CD4-positive, alpha-beta T cell treated with Interleukin-15 for 4 hours (primary cell): ENCODE measurements around the gene ACTR8.

Experiments
- DNase-seq: peaks from one replicate; pipeline ENCODE4 v3.0.0-alpha.2; 2020; ENCODE audit warnings: low spot score

ACTR8 gene

DNA sequence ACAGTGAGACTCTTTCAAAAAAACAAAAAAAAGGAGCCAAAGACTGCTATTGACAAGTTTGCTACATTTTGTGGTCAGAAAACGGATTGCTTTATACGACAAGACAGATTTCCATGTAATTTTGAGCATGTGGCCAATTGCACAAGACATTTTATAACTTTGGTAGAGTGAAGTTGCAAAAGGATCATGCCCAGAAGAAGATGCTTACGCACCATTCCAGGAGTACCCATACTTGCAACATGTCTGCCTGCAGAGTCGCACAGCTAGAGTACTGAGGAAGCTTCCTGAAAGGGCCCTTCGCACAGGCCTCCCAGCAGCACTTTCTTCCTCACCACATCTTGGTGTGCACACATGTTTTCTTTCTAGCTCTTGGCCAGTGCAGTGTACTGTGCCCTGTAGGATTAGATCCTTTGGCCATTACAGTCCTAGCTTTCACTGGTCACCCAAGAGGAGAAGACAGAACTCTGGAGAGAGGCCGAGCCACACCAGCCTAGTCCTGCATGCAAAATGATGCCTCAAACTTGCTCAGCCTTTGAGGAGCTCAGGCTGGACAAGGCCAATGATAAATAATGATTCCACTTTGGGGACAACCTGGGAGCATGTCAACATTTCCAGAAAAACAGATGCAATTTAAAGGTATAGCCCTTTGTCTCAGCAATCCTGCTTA is 47.4 kb downstream of the ACTR8 start:
- no peak for DNase-seq

DNA sequence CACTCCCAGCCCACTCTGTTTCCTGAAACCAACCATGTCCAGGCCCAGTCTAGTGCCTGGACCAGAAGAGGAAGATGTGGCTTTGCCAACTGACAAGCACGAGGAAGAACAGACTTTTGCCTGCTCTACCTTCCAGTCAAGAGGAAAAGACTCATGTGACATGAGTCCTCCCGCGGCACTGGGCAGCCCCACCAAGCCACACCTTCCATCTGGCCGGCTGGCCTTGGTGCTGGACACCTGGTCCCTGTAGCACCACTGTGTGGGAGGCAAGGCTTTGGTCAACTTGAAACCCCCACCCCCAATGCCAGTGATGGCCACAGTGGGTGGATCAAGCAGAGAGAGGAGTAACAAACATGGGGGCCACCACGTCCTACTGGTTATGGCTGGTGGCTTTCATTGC is 48.3 kb downstream of the ACTR8 start:
- no peak for DNase-seq

DNA sequence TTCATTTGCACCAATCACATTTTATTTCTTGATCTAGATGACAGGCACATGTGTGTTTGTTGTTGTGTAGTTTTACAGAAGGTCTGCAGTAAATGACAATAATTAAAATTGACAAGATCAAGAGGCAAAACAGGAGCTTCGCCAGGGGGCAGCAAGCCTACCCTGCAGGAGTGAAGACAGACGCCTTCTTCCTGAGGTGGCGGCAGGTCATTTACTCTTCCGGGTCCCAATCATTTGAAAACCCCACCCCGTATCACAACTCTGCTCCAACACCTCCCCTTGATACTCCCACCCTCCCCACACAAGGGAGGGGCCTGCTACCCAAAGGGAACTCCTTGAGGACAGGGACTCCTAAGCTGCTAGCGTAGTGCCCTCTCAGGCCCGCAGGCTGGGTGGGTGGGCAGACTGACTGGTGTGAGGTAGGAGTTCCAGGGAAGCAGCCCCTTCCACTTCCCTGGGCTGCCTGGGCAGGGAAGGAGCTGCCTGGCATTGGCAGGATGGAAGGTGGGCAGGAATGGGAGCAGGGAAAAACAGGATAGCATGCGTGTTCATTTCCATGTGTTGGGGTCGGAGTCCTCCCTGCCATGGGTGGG is 48.8 kb downstream of the ACTR8 start:
- DNase-seq = no peak

DNA sequence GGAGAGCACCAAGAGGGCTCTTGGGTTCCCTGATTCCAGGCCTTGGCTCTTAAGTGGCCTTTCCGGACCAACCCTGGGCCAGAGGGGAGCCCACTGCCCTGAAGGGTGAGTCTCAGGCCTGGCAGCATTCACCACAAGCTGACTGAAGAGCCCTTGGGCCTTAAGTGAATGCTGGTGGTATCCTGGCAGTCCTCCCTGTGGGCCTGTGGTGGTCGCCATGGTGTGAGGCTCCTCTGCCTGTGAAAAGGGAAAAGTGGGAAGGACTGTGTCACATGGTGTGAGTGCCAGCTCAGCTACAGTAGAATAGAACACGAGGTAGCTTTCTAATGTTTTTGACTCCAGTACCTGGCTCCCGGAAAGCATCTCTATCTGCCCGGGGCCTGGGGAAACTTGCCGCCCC is 51.0 kb downstream of the ACTR8 start:
- DNase-seq = no peak

DNA sequence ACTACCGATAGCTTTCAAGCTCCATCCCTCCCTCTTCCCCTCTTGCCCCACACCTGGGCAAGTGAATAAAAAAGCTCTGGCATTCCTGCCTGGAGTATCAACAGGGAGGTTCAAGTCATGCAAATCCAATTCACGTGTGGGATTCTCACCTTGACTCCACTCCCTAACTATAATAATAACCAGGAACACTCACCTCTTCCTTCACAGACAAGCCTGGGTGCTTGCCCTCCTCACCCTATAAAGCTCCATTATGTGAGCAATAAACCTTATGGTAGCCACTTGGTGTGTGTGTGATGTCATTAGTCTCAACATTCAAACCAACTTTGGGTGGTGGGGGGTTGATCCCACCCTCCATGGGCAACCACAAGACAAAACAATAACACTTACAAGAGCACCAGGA is 52.3 kb downstream of the ACTR8 start:
- no peak for DNase-seq

GRCh38 chr3:53828581-53828980 is 53.4 kb downstream of the ACTR8 start:
- DNase-seq = no peak

DNA sequence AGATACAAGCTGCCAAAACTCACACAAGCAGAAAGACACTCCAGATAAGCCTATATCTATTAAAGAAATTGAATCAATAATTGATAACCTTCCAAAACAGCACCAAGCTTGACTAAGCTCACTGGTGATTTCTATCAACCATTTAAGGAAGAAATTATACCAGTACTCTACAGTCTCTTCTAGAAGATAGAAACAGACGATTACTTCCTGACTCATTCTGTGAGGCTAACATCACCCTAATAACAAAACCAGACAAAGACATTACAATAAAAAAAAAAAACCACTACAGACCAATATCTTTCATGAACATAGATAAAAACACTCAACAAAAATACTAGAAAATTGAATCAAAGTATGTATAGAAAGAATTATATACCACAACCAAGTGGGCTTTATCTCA is 55.9 kb downstream of the ACTR8 start:
- no peak for DNase-seq

GRCh38 chr3:53824795-53825194 is 57.2 kb downstream of the ACTR8 start:
- DNase-seq = no peak

- no peak for DNase-seq
Observed at GRCh38 chr3:53823956-53824657, 57.8 kb downstream of the ACTR8 start.

- no peak for DNase-seq
Observed at GRCh38 chr3:53823026-53823955, 58.7 kb downstream of the ACTR8 start.

- DNase-seq = no peak
Observed at GRCh38 chr3:53822331-53822741, 59.6 kb downstream of the ACTR8 start.

GRCh38 chr3:53821631-53822121 is 60.3 kb downstream of the ACTR8 start:
- no peak for DNase-seq

DNA sequence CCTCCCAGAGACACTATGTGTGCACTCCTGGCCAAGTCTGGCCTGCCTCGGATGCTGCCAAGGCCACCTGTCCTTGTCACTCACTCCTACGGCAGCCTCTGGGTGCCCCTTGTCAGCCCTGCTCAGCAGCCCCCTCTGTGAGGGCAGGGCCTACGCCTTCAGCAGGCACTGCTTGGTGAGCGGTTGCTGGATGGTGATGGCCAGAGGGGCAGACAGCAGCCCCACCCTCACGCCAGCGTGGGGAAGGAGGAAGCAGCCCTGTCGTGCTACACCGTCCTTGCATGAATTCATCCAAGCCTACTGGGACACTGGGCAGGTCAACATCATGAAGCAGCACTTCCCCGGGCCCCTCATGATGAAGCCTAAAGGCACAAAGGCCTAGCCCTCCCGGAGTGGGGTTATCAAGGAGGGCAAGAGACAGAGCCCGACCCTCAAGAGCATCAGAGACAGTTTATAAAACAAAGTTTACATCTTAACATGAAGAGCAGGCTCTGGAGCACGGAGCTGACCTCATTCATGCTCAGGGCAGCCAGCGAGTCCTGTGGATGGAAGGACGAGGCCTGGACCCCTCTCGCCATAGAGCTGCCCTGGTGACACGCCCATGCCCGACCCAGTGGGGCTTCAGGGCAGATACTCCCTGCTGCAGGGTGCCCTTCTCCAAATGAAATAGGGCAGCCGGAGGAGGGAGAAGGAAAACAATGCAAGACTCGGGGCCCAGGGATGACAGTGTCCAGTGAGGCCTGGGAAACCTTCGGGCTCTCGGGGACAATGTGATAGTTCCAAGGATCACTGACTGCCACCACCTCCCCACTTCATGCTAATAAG is 61.0 kb downstream of the ACTR8 start:
- no peak for DNase-seq

DNA sequence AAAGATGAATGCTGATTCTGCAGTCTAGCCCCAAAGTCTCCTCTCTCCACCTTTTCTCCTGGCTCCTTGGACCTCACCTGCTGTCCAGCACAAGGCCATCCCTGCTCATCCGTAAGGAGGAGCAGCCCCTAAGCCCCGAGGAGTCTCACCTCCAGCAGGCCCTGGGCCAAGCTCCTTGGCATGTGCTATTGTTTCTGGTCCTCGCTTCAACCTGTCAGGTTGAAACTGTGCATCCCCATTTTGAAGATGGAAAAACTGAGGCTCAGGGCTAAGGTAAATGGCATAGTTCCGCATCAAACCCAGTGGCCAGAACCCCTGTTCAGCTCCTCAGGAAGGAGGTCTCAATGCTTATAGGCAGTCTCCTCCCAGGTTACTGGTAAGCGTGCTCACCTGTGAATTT is 61.9 kb downstream of the ACTR8 start:
- no peak for DNase-seq

- DNase-seq = no peak
Observed at GRCh38 chr3:53819163-53819868, 62.6 kb downstream of the ACTR8 start.

GRCh38 chr3:53818221-53819162 is 63.5 kb downstream of the ACTR8 start:
- DNase-seq = no peak

DNA sequence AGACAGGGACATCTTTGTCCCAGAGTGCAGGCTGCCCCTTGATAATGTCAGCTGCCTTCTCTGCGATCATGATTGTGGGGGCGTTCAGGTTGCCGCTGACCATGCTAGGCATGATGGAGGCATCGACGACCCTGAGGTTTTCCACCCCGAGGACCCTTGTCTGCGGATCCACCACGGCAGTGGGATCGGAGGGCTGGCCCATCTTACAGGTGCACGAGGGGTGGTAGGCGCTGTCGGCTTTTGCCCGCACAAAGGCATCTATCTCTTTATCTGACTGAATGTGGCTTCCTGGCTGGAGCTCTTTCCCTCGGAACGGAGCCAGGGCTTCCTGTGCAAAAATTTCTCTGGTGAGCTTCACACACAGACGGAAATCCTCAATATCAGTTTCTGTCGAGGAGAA is 64.1 kb downstream of the ACTR8 start:
- DNase-seq = no peak

DNA sequence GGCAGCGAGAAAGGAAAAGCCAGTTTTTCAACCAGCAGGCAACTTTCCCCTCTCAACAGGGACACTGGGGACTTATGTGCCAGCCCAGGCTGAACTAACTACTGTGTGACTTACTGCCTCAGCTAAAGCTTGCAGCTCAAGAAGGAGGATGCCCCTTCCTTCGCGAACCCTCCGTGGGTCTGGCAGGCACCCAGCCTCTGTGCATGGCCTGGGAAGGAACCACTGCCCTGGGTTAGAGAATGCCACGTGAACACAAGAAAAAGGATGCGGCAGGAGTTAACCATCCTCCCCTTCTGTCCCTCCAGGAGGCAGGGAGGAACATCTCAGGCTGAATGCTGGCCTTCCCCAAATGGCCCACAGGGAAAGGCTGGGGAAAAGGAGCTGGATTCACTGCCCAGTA is 64.7 kb downstream of the ACTR8 start:
- DNase-seq = no peak
